ENCODE results near the gene DHX58. TPM values are rescaled to one million over a fixed set of nuclear protein-coding genes. Genes with fewer than 3 reads are reported as not detected.

The DHX58 gene
- polyA plus RNA-seq, 4 donors = 11.4 to 33.8 (median 13.7) TPM

- peak overlapping the region in 1 of 3 donors; percentile 21 for H3K27ac ChIP-seq (ENCODE audit: low read depth in 1 of 3, low read length in 2 of 3)
Measured at GRCh38 chr17:42110301-42111264, 1.9 kb downstream of the DHX58 start.

GRCh38 chr17:42109086-42109485, 3.4 kb downstream of the DHX58 start:
- Histone ChIP-seq H3K4me1 (ENCODE audit: control insufficient read depth in 3 of 3, insufficient read depth in 2 of 3, low read depth in 1 of 3, low read length in 2 of 3) (peaks cover 0 to 26% (median 0%) of the 10 kb centered on the region in 3 donors), H3K4me3 (ENCODE audit: low read depth in 1 of 3, low read length in 3 of 3) (no peak overlapping the region), H3K27ac (ENCODE audit: low read depth in 1 of 3, low read length in 2 of 3) (no peak overlapping the region), H3K36me3 (ENCODE audit: control insufficient read depth in 3 of 3, insufficient read depth in 2 of 3, low read depth in 1 of 3, low read length in 3 of 3) (peaks cover 0 to 52% (median 0%) of the 10 kb centered on the region in 3 donors), H3K9me3 (ENCODE audit: control insufficient read depth in 2 of 2, insufficient read depth in 1 of 2, low read depth in 1 of 2, low read length in 1 of 2) (no peaks in the 10 kb centered on the region), H3K27me3 (ENCODE audit: control insufficient read depth in 3 of 3, insufficient read depth in 3 of 3, low read length in 3 of 3) (no peaks in the 10 kb centered on the region)
- WGBS, 3 donors = 90 to 91% (median 91%) methylated on average over 9 of the region's 9 CpGs
- FAIRE-seq (no peak), DNase-seq (no peak)

More at GRCh38 chr17:42110301-42111264, 1.9 kb downstream of the DHX58 start:
- Histone ChIP-seq H3K4me3 (ENCODE audit: low read depth in 1 of 3, low read length in 3 of 3) (no peak overlapping the region), H3K36me3 (ENCODE audit: control insufficient read depth in 3 of 3, insufficient read depth in 2 of 3, low read depth in 1 of 3, low read length in 3 of 3) (peaks cover 0 to 58% (median 0%) of the 10 kb centered on the region in 3 donors), H3K9me3 (ENCODE audit: control insufficient read depth in 2 of 2, insufficient read depth in 1 of 2, low read depth in 1 of 2, low read length in 1 of 2) (no peaks in the 10 kb centered on the region), H3K4me1 (ENCODE audit: control insufficient read depth in 3 of 3, insufficient read depth in 2 of 3, low read depth in 1 of 3, low read length in 2 of 3) (peaks cover 0 to 26% (median 0%) of the 10 kb centered on the region in 3 donors), H3K27me3 (ENCODE audit: control insufficient read depth in 3 of 3, insufficient read depth in 3 of 3, low read length in 3 of 3) (no peaks in the 10 kb centered on the region)
- DNase-seq (no peak), FAIRE-seq (no peak)
- WGBS, 3 donors = 87 to 90% (median 89%) methylated on average over 18 of the region's 18 CpGs

- Histone ChIP-seq H3K9me3 (ENCODE audit: control insufficient read depth in 2 of 2, insufficient read depth in 1 of 2, low read depth in 1 of 2, low read length in 1 of 2) (no peaks in the 10 kb centered on the region), H3K36me3 (ENCODE audit: control insufficient read depth in 3 of 3, insufficient read depth in 2 of 3, low read depth in 1 of 3, low read length in 3 of 3) (peaks cover 0 to 45% (median 0%) of the 10 kb centered on the region in 3 donors), H3K27me3 (ENCODE audit: control insufficient read depth in 3 of 3, insufficient read depth in 3 of 3, low read length in 3 of 3) (no peaks in the 10 kb centered on the region), H3K4me1 (ENCODE audit: control insufficient read depth in 3 of 3, insufficient read depth in 2 of 3, low read depth in 1 of 3, low read length in 2 of 3) (peaks cover 0 to 18% (median 0%) of the 10 kb centered on the region in 3 donors), H3K27ac (ENCODE audit: low read depth in 1 of 3, low read length in 2 of 3) (peak overlapping the region in 1 of 3 donors; percentile 34), H3K4me3 (ENCODE audit: low read depth in 1 of 3, low read length in 3 of 3) (peak overlapping the region in 2 of 3 donors; percentile 2 to 15)
- FAIRE-seq (no peak), DNase-seq (peak; percentile 83 to 91)
- WGBS, 3 donors = 42 to 50% (median 45%) methylated on average over 44 to 51 of the region's 51 CpGs
Measured at GRCh38 chr17:42107597-42108576, 4.6 kb downstream of the DHX58 start.

GRCh38 chr17:42107124-42107523, 5.4 kb downstream of the DHX58 start:
- 49 to 69% (median 69%) methylated on average over 6 of the region's 6 CpGs for WGBS, 3 donors
- Histone ChIP-seq H3K27me3 (ENCODE audit: control insufficient read depth in 3 of 3, insufficient read depth in 3 of 3, low read length in 3 of 3) (peaks cover 0 to 2% (median 0%) of the 10 kb centered on the region in 3 donors), H3K4me3 (ENCODE audit: low read depth in 1 of 3, low read length in 3 of 3) (peak overlapping the region in 2 of 3 donors; percentile 2 to 15), H3K9me3 (ENCODE audit: control insufficient read depth in 2 of 2, insufficient read depth in 1 of 2, low read depth in 1 of 2, low read length in 1 of 2) (no peaks in the 10 kb centered on the region), H3K27ac (ENCODE audit: low read depth in 1 of 3, low read length in 2 of 3) (no peak overlapping the region), H3K4me1 (ENCODE audit: control insufficient read depth in 3 of 3, insufficient read depth in 2 of 3, low read depth in 1 of 3, low read length in 2 of 3) (peaks cover 0 to 15% (median 0%) of the 10 kb centered on the region in 3 donors), H3K36me3 (ENCODE audit: control insufficient read depth in 3 of 3, insufficient read depth in 2 of 3, low read depth in 1 of 3, low read length in 3 of 3) (peaks cover 0 to 43% (median 0%) of the 10 kb centered on the region in 3 donors)
- DNase-seq (no peak), FAIRE-seq (no peak)

- Histone ChIP-seq H3K4me3 (ENCODE audit: low read depth in 1 of 3, low read length in 3 of 3) (no peak overlapping the region), H3K27me3 (ENCODE audit: control insufficient read depth in 3 of 3, insufficient read depth in 3 of 3, low read length in 3 of 3) (peaks cover 0 to 3% (median 0%) of the 10 kb centered on the region in 3 donors), H3K9me3 (ENCODE audit: control insufficient read depth in 2 of 2, insufficient read depth in 1 of 2, low read depth in 1 of 2, low read length in 1 of 2) (no peaks in the 10 kb centered on the region), H3K4me1 (ENCODE audit: control insufficient read depth in 3 of 3, insufficient read depth in 2 of 3, low read depth in 1 of 3, low read length in 2 of 3) (peaks cover 0 to 5% (median 0%) of the 10 kb centered on the region in 3 donors), H3K36me3 (ENCODE audit: control insufficient read depth in 3 of 3, insufficient read depth in 2 of 3, low read depth in 1 of 3, low read length in 3 of 3) (peaks cover 0 to 40% (median 0%) of the 10 kb centered on the region in 3 donors), H3K27ac (ENCODE audit: low read depth in 1 of 3, low read length in 2 of 3) (no peak overlapping the region)
- DNase-seq (no peak), FAIRE-seq (no peak)
- WGBS, 3 donors = 92 to 98% (median 94%) methylated on average over 2 of the region's 2 CpGs
Measured at GRCh38 chr17:42106009-42106408, 6.5 kb downstream of the DHX58 start.

GRCh38 chr17:42104264-42104663, 8.2 kb downstream of the DHX58 start:
- Histone ChIP-seq H3K36me3 (ENCODE audit: control insufficient read depth in 3 of 3, insufficient read depth in 2 of 3, low read depth in 1 of 3, low read length in 3 of 3) (peaks cover 0 to 31% (median 0%) of the 10 kb centered on the region in 3 donors), H3K4me1 (ENCODE audit: control insufficient read depth in 3 of 3, insufficient read depth in 2 of 3, low read depth in 1 of 3, low read length in 2 of 3) (peaks cover 0 to 5% (median 0%) of the 10 kb centered on the region in 3 donors), H3K27me3 (ENCODE audit: control insufficient read depth in 3 of 3, insufficient read depth in 3 of 3, low read length in 3 of 3) (peaks cover 0 to 3% (median 0%) of the 10 kb centered on the region in 3 donors), H3K4me3 (ENCODE audit: low read depth in 1 of 3, low read length in 3 of 3) (no peak overlapping the region), H3K27ac (ENCODE audit: low read depth in 1 of 3, low read length in 2 of 3) (no peak overlapping the region), H3K9me3 (ENCODE audit: control insufficient read depth in 2 of 2, insufficient read depth in 1 of 2, low read depth in 1 of 2, low read length in 1 of 2) (no peaks in the 10 kb centered on the region)
- FAIRE-seq = no peak
- DNase-seq = no peak
- WGBS, 3 donors = 80 to 83% (median 82%) methylated on average over 3 of the region's 3 CpGs

- no peak overlapping the region for H3K27ac ChIP-seq (ENCODE audit: low read depth in 1 of 3, low read length in 2 of 3)
- 86 to 89% (median 88%) methylated on average over 11 of the region's 11 CpGs for WGBS, 3 donors
- peaks cover 0 to 5% (median 0%) of the 10 kb centered on the region in 3 donors for H3K4me1 ChIP-seq (ENCODE audit: control insufficient read depth in 3 of 3, insufficient read depth in 2 of 3, low read depth in 1 of 3, low read length in 2 of 3)
- H3K27me3 ChIP-seq (ENCODE audit: control insufficient read depth in 3 of 3, insufficient read depth in 3 of 3, low read length in 3 of 3) = peaks cover 0 to 9% (median 0%) of the 10 kb centered on the region in 3 donors
- H3K36me3 ChIP-seq (ENCODE audit: control insufficient read depth in 3 of 3, insufficient read depth in 2 of 3, low read depth in 1 of 3, low read length in 3 of 3) = peaks cover 0 to 23% (median 0%) of the 10 kb centered on the region in 3 donors
- no peak for DNase-seq
- H3K9me3 ChIP-seq (ENCODE audit: control insufficient read depth in 2 of 2, insufficient read depth in 1 of 2, low read depth in 1 of 2, low read length in 1 of 2) = no peaks in the 10 kb centered on the region
- no peak for FAIRE-seq
- H3K4me3 ChIP-seq (ENCODE audit: low read depth in 1 of 3, low read length in 3 of 3) = no peak overlapping the region
Measured at GRCh38 chr17:42103221-42103954, 9.1 kb downstream of the DHX58 start.

Data from small intestine (tissue), 7 donors.